Right atrium auricular region (tissue), 2 donors: ENCODE data around the gene ELL2. TPM values are rescaled to one million over a fixed set of nuclear protein-coding genes. Genes with fewer than 3 reads are reported as not detected.

ENCODE experiments used
- DNase-seq: peaks from one replicate; pipeline ENCODE4 v3.0.0-alpha.2; 2019; ENCODE audit warnings: low spot score
- H3K27ac ChIP-seq, 2 donors: fragments of 200-600 bp; sonication (generic); 1 replicate in 1 of 2; 2 replicates in 1 of 2; pipeline ENCODE4 v1.5.1; 2016 to 2019
- H3K27me3 ChIP-seq, 2 donors: fragments of 200-600 bp; sonication (generic); one replicate each; pipeline versions ENCODE4 v1.5.1 to v1.6.0; 2017 to 2019
- H3K36me3 ChIP-seq: fragments of 200-600 bp; sonication (generic); one replicate; pipeline ENCODE4 v1.5.1; 2016
- H3K4me1 ChIP-seq, 2 donors: fragments of 200-600 bp; sonication (generic); one replicate each; pipeline versions ENCODE4 v1.5.1 to v1.6.0; 2017 to 2019
- H3K4me3 ChIP-seq, 2 donors: fragments of 200-600 bp; sonication (generic); 1 replicate in 1 of 2; 2 replicates in 1 of 2; pipeline ENCODE4 v1.5.1; 2017 to 2019; ENCODE audit warnings: mild to moderate bottlenecking in 1 of 2, moderate library complexity in 1 of 2
- H3K9me3 ChIP-seq, 2 donors: fragments of 200-600 bp; sonication (generic); one replicate each; pipeline ENCODE4 v1.5.1; 2019
- total RNA-seq, 2 donors: library from RNA; depleted of rRNA; stranded (reverse); fragments of >200 nt; gene quantifications; one replicate each; pipeline ENCODE4 v1.1.0, GENCODE V29; 2016
- TF ChIP-seq, protein P1 (sequence below), 2 donors: fragments of 200-600 bp; sonication (generic); IDR thresholded peaks; one replicate each; pipeline ENCODE4 v1.5.1; 2019; ENCODE audit warnings: antibody characterized with exemption in 2 of 2

Gene ELL2
- total RNA-seq, 2 donors from 2014 or later = 28.8 to 29.1 TPM

DNA sequence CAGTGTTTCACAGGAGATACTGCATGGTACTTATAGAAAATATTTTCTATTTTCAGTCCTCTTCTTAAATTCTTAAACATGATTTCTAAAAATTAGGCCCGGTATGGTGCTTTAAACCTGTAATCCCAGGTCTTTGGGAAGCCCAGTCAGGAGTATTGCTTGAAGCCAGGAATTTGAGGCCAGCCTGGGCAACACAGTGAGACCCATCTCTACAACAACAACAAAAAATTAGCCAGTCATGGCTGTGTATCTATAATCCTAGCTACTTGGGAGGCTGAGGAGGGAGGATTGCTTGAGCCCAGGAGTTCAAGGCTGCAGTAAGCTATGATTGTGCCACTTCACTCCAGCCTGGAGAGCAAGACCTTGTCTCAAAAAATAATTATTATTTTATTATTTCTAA is 23.3 kb downstream of the ELL2 start:
- Histone ChIP-seq H3K4me1 (peaks cover 0 to 12% of the 10 kb centered on the region in 2 donors), H3K27ac (no peak overlapping the region)

DNA sequence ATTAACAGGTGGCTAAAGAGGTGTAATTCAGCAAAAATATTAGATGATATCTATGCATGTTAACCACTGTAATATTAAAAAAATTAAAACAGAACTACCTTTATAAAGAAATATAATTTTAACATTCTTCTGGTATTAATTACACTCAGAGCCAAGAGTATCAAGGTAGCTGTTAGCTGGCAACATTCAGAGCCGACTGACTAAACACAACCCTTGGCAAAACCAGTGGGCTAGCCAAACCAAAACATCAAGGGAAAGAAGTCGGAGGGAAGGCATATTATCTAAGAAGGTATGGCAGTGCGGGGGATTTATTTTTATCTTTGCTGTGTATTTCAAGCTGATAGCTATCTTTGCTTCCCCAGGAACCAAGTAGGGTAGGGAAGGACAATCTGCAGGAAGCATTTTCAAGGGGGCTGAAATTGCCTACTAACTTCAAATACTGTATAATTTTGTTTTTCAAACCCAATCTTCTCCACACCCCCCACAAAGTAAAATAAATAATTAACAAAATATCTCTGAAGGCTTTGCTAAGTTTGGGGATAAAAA is 24.0 kb downstream of the ELL2 start:
- no peak overlapping the region for H3K4me3 ChIP-seq
- TF ChIP-seq, protein P1, sequence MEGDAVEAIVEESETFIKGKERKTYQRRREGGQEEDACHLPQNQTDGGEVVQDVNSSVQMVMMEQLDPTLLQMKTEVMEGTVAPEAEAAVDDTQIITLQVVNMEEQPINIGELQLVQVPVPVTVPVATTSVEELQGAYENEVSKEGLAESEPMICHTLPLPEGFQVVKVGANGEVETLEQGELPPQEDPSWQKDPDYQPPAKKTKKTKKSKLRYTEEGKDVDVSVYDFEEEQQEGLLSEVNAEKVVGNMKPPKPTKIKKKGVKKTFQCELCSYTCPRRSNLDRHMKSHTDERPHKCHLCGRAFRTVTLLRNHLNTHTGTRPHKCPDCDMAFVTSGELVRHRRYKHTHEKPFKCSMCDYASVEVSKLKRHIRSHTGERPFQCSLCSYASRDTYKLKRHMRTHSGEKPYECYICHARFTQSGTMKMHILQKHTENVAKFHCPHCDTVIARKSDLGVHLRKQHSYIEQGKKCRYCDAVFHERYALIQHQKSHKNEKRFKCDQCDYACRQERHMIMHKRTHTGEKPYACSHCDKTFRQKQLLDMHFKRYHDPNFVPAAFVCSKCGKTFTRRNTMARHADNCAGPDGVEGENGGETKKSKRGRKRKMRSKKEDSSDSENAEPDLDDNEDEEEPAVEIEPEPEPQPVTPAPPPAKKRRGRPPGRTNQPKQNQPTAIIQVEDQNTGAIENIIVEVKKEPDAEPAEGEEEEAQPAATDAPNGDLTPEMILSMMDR (IDR thresholded peaks at IDR 0.05) = no peak
- H3K9me3 ChIP-seq = no peaks in the 10 kb centered on the region
- no peak overlapping the region for H3K27ac ChIP-seq
- H3K27me3 ChIP-seq = no peaks in the 10 kb centered on the region
- H3K4me1 ChIP-seq = peaks cover 0 to 12% of the 10 kb centered on the region in 2 donors
- H3K36me3 ChIP-seq = peaks cover 5% of the 10 kb centered on the region
- DNase-seq = no peak

More for the DNA sequence above, 23.3 kb downstream of the ELL2 start:
- Histone ChIP-seq H3K4me3 (no peak overlapping the region), H3K36me3 (peaks cover 8% of the 10 kb centered on the region), H3K27me3 (no peaks in the 10 kb centered on the region), H3K9me3 (no peaks in the 10 kb centered on the region)
- no peak for DNase-seq
- TF ChIP-seq, protein P1 (IDR thresholded peaks at IDR 0.05) = no peak

DNA sequence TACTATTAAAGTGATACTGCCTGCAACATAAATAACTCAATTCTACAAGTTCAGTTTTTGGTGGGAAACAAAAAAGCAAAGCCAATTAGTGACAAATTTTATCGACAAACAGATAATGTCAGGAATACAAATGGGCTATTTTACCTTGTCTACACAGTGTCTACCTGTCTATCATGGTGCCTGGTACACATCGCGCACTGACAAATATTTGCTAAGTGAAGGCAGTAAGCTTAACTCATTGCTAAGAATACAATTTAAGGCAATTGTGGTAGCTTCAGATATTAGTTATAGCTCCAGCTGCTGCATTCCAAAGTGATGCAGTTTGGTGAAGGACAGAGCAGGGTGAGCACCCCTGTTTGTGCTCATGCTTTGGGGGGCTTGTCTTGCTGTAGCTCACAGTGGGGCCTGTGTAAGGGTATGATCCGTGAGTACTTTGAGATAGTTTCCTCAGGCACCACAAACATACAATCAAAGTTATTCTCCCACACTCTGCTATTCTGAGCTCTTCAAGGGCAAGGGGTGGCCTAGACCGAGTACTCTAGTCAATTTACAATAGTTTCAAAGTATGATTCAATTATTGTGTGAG is 24.7 kb downstream of the ELL2 start:
- Histone ChIP-seq H3K27me3 (no peaks in the 10 kb centered on the region), H3K9me3 (no peaks in the 10 kb centered on the region), H3K4me3 (no peak overlapping the region), H3K4me1 (peaks cover 0 to 12% of the 10 kb centered on the region in 2 donors), H3K36me3 (no peaks in the 10 kb centered on the region), H3K27ac (no peak overlapping the region)
- TF ChIP-seq, protein P1 (IDR thresholded peaks at IDR 0.05) = no peak
- DNase-seq = no peak

DNA sequence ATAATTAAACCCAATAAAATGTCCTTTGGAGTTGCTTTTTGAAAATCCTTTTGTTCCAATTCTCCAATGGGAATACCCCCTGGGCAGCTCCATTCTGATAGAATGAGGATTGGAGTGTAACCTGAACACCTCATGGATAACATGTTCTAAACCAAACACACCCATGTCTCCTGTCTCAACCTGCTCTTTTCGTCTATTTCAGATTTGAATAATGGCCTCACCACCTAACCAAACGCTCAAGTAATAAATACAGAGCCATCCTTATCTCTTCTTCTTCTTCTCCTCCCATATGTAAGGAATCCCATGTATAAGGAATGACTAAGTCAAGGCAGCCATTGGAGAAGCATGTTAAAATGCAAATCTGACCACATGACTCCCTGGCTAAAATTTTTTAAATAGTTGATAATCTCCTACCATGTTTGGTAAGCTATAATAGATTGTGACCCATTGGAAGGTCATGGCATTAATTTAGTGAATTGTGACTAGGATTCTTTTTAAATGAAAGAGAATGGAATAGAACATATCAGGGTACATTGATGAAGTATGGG is 26.0 kb downstream of the ELL2 start:
- H3K4me1 ChIP-seq = peaks cover 0 to 3% of the 10 kb centered on the region in 2 donors
- TF ChIP-seq, protein P1 (IDR thresholded peaks at IDR 0.05) = no peak

DNA sequence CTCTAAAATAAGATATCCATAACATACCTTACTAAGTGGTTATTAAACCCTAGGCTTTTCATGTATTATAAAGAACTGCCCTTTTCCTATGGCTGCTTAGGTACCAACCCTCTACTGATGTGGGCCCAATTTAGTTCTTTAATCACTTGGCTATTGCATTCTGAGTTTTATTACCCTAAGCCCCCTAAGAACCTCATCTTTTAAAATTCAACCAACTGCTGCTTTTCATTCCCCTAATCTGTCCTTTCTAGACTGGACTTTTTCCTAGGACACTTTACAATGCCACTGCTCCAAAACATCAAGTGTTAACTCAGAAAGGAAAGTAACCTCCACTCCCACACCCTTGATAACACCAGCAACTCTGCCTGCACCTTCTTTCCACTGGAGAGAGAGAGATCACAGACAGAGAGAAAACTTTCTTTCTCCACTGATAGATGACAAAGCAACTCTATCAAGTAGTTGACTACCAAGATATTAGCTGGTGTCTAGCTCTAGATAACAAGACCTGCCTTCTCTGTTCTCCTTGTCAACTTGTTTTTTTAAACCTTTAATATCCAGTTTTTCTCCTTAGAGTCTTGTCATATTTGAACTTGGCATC is 27.3 kb downstream of the ELL2 start:
- no peak overlapping the region for H3K27ac ChIP-seq
- no peak overlapping the region for H3K4me3 ChIP-seq
- H3K9me3 ChIP-seq = no peaks in the 10 kb centered on the region
- no peaks in the 10 kb centered on the region for H3K4me1 ChIP-seq
- TF ChIP-seq, protein P1 (IDR thresholded peaks at IDR 0.05) = no peak
- H3K27me3 ChIP-seq = no peaks in the 10 kb centered on the region
- no peak for DNase-seq
- H3K36me3 ChIP-seq = no peaks in the 10 kb centered on the region

More for the DNA sequence above, 26.0 kb downstream of the ELL2 start:
- no peak overlapping the region for H3K4me3 ChIP-seq
- no peak for DNase-seq
- H3K9me3 ChIP-seq = no peaks in the 10 kb centered on the region
- no peak overlapping the region for H3K27ac ChIP-seq
- no peaks in the 10 kb centered on the region for H3K36me3 ChIP-seq
- H3K27me3 ChIP-seq = no peaks in the 10 kb centered on the region
